Common myeloid progenitor, CD34-positive (primary cell): ENCODE measurements around the gene TRIM37.
A peak's percentile ranks its signal among the peaks of the same experiment; 100 is the strongest.

ENCODE experiments used
- CTCF ChIA-PET: fragments of 350-600 bp; sonication (Branson Sonifier 250); formaldehyde crosslinking; loops from one replicate; lab custom pipeline; 2021; ENCODE audit warnings: antibody characterized with exemption; lab: Charles Lee
- POLR2A ChIA-PET: fragments of 350-600 bp; sonication (Branson Sonifier 250); formaldehyde crosslinking; loops from one replicate; lab custom pipeline; 2021; ENCODE audit warnings: antibody characterized with exemption; lab: Charles Lee
- DNase-seq, 3 donors: peaks; one replicate each; pipeline versions ENCODE4 v3.0.0 to v3.0.0-alpha.2; 2013
- H3K27ac ChIP-seq, 2 experiments: 1 replicate in 1 of 2; 2 replicates in 1 of 2; pipeline ENCODE4 v1.7.0; 2013; ENCODE audit warnings: inconsistent platforms in 2 of 2, low read length in 2 of 2, mild to moderate bottlenecking in 2 of 2, low read depth in 1 of 2, moderate library complexity in 1 of 2; ENCODE audit not compliant: severe bottlenecking in 2 of 2, insufficient read depth in 1 of 2, poor library complexity in 1 of 2
- H3K27me3 ChIP-seq, 5 experiments: replicated peaks in 2 of 5; 1 replicate in 3 of 5; 2 replicates in 2 of 5; pipeline versions ENCODE4 v1.6.1 to v1.7.0; 2013; ENCODE audit warnings: low read length in 4 of 5, mild to moderate bottlenecking in 2 of 5, moderate library complexity in 2 of 5, inconsistent platforms in 1 of 5; ENCODE audit not compliant: insufficient read depth in 5 of 5, control insufficient read depth in 4 of 5
- H3K36me3 ChIP-seq, 4 experiments: 1 replicate in 2 of 4; 2 replicates in 2 of 4; pipeline versions ENCODE4 v1.6.1 to v1.7.0; 2013; ENCODE audit warnings: low read length in 3 of 4, control low read depth in 1 of 4, mild to moderate bottlenecking in 1 of 4; ENCODE audit not compliant: control insufficient read depth in 4 of 4, insufficient read depth in 4 of 4
- H3K4me1 ChIP-seq, 4 experiments: 1 replicate in 3 of 4; 2 replicates in 1 of 4; pipeline versions ENCODE4 v1.6.1 to v1.7.1; 2013; ENCODE audit warnings: low read length in 3 of 4, mild to moderate bottlenecking in 3 of 4, control low read depth in 1 of 4, inconsistent platforms in 1 of 4, moderate library complexity in 1 of 4; ENCODE audit not compliant: control insufficient read depth in 4 of 4, insufficient read depth in 4 of 4; ENCODE audit errors: control extremely low read depth in 1 of 4
- H3K4me3 ChIP-seq, 7 experiments: 1 replicate in 4 of 7; 2 replicates in 3 of 7; pipeline versions ENCODE4 v1.5.1 to v1.7.0; 2013; ENCODE audit warnings: mild to moderate bottlenecking in 7 of 7, low read length in 6 of 7, moderate library complexity in 6 of 7, inconsistent platforms in 2 of 7, low read depth in 2 of 7, control low read depth in 1 of 7; ENCODE audit not compliant: insufficient read depth in 4 of 7, control insufficient read depth in 1 of 7; ENCODE audit errors: extremely low read depth in 1 of 7
- H3K9me3 ChIP-seq, 5 experiments: 1 replicate in 4 of 5; 2 replicates in 1 of 5; pipeline versions ENCODE4 v1.6.1 to v1.7.1; 2013; ENCODE audit warnings: low read length in 4 of 5, mild to moderate bottlenecking in 2 of 5, inconsistent platforms in 1 of 5, low read depth in 1 of 5, moderate library complexity in 1 of 5; ENCODE audit not compliant: control insufficient read depth in 4 of 5, insufficient read depth in 2 of 5; ENCODE audit errors: control extremely low read depth in 1 of 5
- WGBS: methylation state at CpG from one replicate; pipeline ENCODE4 v1.1.5; 2013; ENCODE audit not compliant: insufficient coverage; 5-methylcytosine and 5-hydroxymethylcytosine counted together

TRIM37 gene

GRCh38 chr17:59069856-59070255 is 36.8 kb downstream of the TRIM37 start:
- Histone ChIP-seq H3K27me3 (no peaks in the 10 kb centered on the region), H3K4me3 (no peak overlapping the region), H3K9me3 (no peaks in the 10 kb centered on the region), H3K36me3 (peaks cover 10 to 47% (median 28%) of the 10 kb centered on the region in 4 experiments), H3K27ac (no peak overlapping the region), H3K4me1 (no peaks in the 10 kb centered on the region)
- CTCF ChIA-PET: interaction anchor here (1.5 kb wide), 1 partner anchor 21 kb away, joined by 3 read pairs; no protein-coding TSS in a partner anchor
- POLR2A ChIA-PET: no interaction called here
- DNase-seq: no peak
- WGBS: no CpG with 5 or more reads among the region's 1 CpG

- no peaks in the 10 kb centered on the region for H3K27me3 ChIP-seq
- H3K4me3 ChIP-seq: no peak overlapping the region
- POLR2A ChIA-PET: interaction anchor here (0.6 kb wide), 1 partner anchor 72 kb away, joined by 6 read pairs; no protein-coding TSS in a partner anchor
- H3K4me1 ChIP-seq: no peaks in the 10 kb centered on the region
- CTCF ChIA-PET: interaction anchor here (0.7 kb wide), 1 partner anchor 19 kb away, joined by 3 read pairs; no protein-coding TSS in a partner anchor
- DNase-seq: no peak
- peaks cover 10 to 52% (median 31%) of the 10 kb centered on the region in 4 experiments for H3K36me3 ChIP-seq
- no peaks in the 10 kb centered on the region for H3K9me3 ChIP-seq
- WGBS: 91% methylated on average over 4 of the region's 6 CpGs
- H3K27ac ChIP-seq: no peak overlapping the region
Observed at GRCh38 chr17:59067756-59068155, 38.9 kb downstream of the TRIM37 start.

GRCh38 chr17:59067340-59067739 is 39.3 kb downstream of the TRIM37 start:
- Histone ChIP-seq H3K4me1 (no peaks in the 10 kb centered on the region), H3K4me3 (no peak overlapping the region), H3K9me3 (no peaks in the 10 kb centered on the region), H3K27ac (no peak overlapping the region), H3K27me3 (no peaks in the 10 kb centered on the region), H3K36me3 (peaks cover 12 to 56% (median 32%) of the 10 kb centered on the region in 4 experiments)
- ChIA-PET CTCF (interaction anchor here (0.7 kb wide), 1 partner anchor 19 kb away, joined by 3 read pairs; no protein-coding TSS in a partner anchor), POLR2A (interaction anchor here (0.6 kb wide), 1 partner anchor 72 kb away, joined by 6 read pairs; no protein-coding TSS in a partner anchor)
- DNase-seq: no peak
- no CpG with 5 or more reads among the region's 2 CpGs for WGBS

GRCh38 chr17:59062509-59062908 is 44.2 kb downstream of the TRIM37 start:
- WGBS: no CpG with 5 or more reads among the region's 2 CpGs
- POLR2A ChIA-PET: no interaction called here
- DNase-seq: no peak
- Histone ChIP-seq H3K36me3 (peaks cover 8 to 50% (median 32%) of the 10 kb centered on the region in 4 experiments), H3K4me3 (no peak overlapping the region), H3K27me3 (no peaks in the 10 kb centered on the region), H3K4me1 (no peaks in the 10 kb centered on the region), H3K9me3 (no peaks in the 10 kb centered on the region), H3K27ac (no peak overlapping the region)
- CTCF ChIA-PET: no interaction called here

GRCh38 chr17:59056857-59057256 is 49.8 kb downstream of the TRIM37 start:
- no peak overlapping the region for H3K4me3 ChIP-seq
- no peaks in the 10 kb centered on the region for H3K4me1 ChIP-seq
- no peak for DNase-seq
- H3K9me3 ChIP-seq: no peaks in the 10 kb centered on the region
- H3K36me3 ChIP-seq: peaks cover 5 to 40% (median 32%) of the 10 kb centered on the region in 4 experiments
- WGBS: no CpG with 5 or more reads among the region's 5 CpGs
- H3K27ac ChIP-seq: no peak overlapping the region
- ChIA-PET POLR2A (no interaction called here), CTCF (no interaction called here)
- H3K27me3 ChIP-seq: no peaks in the 10 kb centered on the region

- Histone ChIP-seq H3K9me3 (no peaks in the 10 kb centered on the region), H3K36me3 (peaks cover 10 to 48% (median 29%) of the 10 kb centered on the region in 4 experiments), H3K27ac (no peak overlapping the region), H3K4me1 (no peaks in the 10 kb centered on the region), H3K27me3 (no peaks in the 10 kb centered on the region), H3K4me3 (no peak overlapping the region)
- POLR2A ChIA-PET: no interaction called here
- WGBS: 100% methylated on average over 1 of the region's 1 CpG
- DNase-seq: no peak
- CTCF ChIA-PET: no interaction called here
Observed at GRCh38 chr17:59049798-59050197, 56.9 kb downstream of the TRIM37 start.

GRCh38 chr17:59047616-59048015 is 59.1 kb downstream of the TRIM37 start:
- Histone ChIP-seq H3K36me3 (peaks cover 9 to 65% (median 40%) of the 10 kb centered on the region in 4 experiments), H3K9me3 (no peaks in the 10 kb centered on the region), H3K4me1 (no peaks in the 10 kb centered on the region), H3K27ac (peak overlapping the region in 1 of 2 experiments; percentile 2), H3K4me3 (no peak overlapping the region), H3K27me3 (no peaks in the 10 kb centered on the region)
- no peak for DNase-seq
- POLR2A ChIA-PET: no interaction called here
- 93% methylated on average over 3 of the region's 3 CpGs for WGBS
- CTCF ChIA-PET: interaction anchor here (1.4 kb wide), 1 partner anchor 22 kb away, joined by 3 read pairs; no protein-coding TSS in a partner anchor
